ENCODE data around the gene DTD1.

GRCh38 chr20:18650224-18650623, 62.4 kb downstream of the DTD1 start:
- TF ChIP-seq CTCF (IDR thresholded peaks at IDR 0.05) = no peak
- no peak for TF ChIP-seq POLR2A (IDR thresholded peaks at IDR 0.05)
- TF ChIP-seq EP300 (IDR thresholded peaks at IDR 0.05) = no peak
